HG03135 (cell line): ENCODE measurements around the gene VRK1.

Experiments
- ATAC-seq: cut with Tn5 transposase; IDR thresholded peaks from one replicate; pipeline ENCODE4 v1.9.1; 2021; ENCODE audit warnings: mild to moderate bottlenecking, moderate library complexity; ENCODE audit not compliant: unreplicated experiment

The VRK1 gene

DNA sequence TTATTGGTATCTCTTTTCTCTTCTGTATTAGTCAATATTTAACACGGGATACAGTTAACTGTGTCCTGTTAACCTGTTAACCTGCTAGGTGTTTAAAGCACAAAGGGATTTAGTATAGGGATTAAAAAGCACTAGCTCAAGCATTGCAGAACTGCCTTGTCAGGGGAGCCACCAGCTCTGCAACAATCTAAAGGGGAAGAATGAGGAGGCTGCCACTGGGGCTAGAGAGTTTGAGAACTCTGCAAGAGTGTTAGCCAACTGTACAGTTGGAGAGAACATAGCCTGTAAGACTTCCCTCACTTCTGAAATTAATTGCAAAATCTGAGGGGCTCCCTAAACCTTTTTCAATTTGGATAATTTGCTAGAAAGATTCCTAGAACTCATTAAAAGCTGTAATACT lies 6.5 kb upstream of the VRK1 start:
- ATAC-seq, result no peak

DNA sequence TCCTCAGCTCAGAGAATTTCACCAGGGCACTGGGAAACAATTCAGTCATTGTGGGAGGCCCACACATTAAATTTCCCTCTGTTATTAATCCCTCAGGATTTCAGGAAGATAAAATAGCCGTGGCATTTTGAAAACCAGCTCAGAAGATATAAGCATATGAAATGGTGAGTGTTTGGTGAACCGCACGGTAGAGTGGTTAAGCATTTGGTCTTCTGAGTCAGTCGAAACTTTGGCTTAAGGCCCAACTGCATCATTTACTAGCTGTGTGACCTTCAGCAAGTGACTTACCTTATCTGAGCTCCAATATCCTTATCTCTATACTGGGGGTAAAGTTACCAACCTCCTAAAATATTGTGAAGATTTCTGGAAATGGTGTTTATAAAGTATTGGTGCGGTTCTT lies 5.2 kb upstream of the VRK1 start:
- no peak for ATAC-seq

DNA sequence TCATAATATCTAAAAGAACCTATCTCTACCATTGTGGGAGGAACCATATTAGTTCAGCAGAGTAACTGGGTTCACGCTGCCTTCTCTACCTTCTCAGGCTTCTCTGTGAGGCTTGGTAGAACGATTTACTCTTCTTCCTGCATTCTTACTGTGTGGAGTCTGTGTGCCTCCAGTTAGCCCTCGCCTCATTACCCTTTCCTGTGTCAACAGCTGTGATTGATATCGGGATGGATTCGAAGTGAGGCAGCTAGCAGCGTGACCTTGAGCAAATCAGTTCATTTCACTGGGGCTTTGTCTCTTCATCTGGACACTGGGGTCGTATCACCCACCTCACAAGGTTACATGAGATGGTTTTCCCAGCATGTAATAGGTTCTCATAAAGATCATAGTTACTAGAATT lies 4.6 kb upstream of the VRK1 start:
- no peak for ATAC-seq

- no peak for ATAC-seq
Observed at GRCh38 chr14:96793547-96793946, 3.6 kb upstream of the VRK1 start.

DNA sequence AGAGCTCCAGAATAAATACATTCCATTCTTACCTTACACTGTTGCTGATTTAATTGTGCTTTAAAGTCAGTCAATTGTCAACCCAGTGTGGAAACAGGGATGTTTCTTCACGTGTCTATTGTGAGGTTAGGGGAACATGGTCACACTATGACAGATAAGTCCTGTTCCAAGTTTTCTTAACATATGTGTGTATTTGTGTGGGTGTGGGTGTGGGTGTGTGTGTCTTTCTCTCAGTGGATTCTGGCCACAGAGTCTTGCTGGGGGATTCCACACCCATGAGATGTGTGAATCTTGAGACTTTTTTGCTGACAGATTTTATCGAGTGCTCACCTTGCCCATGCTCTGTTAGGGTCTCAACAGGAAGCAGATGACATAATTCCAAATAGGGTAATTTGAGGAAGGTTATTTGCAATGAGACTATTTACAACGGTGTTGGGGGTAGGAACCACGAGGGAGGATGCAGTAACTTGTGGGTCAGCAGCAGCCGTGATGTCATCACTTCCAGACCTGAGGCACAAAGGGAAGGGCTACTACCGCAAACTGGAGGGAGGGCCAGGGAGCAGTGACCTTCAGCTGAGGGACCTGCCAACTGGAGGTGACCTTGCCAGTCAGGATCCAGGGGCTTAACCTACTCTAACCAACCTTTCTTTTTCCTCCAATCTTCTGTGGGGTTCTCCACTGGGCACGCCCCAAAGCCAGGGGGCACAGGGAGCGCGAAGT lies 1.9 kb upstream of the VRK1 start:
- no peak for ATAC-seq

- ATAC-seq, result peak; percentile 44
Observed at GRCh38 chr14:96797582-96798349, 584 bp downstream of the VRK1 start.

DNA sequence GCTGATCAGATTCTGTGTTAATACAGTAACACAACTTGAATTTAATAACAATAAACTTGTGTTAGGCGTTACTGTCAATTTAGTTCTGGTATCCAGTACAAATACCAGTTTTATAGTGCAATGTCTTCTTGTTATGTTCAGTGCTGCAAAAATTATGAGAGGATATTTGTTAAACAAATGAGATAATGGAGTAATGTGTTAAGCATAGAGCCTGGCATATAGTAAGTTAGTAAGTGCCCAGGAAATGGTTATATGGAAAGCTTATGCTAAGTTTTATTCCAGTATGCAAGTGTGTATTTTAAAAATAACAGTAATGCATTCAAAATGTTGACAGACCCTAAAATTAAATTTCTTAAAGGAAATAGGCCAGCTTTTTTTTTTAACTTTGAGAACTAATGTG lies 1.8 kb downstream of the VRK1 start:
- no peak for ATAC-seq

GRCh38 chr14:96799489-96800054 lies 2.4 kb downstream of the VRK1 start:
- ATAC-seq, result no peak

GRCh38 chr14:96801931-96802330 lies 4.7 kb downstream of the VRK1 start:
- ATAC-seq, result no peak

DNA sequence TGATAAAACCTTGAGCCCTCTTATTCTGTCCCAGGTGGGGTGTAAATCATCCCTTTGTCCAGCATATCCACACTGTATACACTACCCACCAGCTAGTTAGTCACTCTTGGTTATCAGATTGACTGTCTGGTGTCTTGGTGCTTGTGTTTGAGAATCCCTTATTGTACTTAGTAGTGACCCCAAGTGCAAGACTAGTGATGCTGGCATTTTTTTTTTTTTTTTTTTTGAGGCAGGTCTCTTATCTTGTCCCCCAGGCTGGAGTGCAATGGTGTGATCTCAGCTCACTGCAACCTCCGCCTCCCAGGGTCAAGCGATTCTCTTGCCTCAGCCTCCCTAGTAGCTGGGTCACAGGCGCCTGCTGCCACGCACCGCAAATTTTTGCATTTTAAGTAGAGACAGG lies 5.8 kb downstream of the VRK1 start:
- no peak for ATAC-seq

DNA sequence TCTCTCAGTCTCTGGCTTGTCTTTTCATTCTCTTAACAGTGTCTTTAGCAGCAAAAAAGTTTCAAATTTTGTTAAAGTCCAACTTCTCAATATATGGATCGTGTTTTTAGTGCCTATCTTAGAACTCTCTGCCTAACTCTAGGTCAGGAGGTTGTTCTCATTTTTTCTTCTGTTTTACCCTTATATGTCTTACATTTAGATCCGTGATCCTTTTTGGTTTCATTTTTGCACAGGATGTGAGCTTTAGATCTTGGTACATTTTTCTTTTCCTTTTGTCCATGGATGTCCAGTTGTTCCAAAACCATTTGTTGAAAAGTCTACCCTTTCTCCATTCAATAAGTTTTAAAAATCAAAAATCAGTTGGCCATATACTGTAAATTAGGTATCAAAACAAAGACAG lies 6.8 kb downstream of the VRK1 start:
- ATAC-seq, result no peak

DNA sequence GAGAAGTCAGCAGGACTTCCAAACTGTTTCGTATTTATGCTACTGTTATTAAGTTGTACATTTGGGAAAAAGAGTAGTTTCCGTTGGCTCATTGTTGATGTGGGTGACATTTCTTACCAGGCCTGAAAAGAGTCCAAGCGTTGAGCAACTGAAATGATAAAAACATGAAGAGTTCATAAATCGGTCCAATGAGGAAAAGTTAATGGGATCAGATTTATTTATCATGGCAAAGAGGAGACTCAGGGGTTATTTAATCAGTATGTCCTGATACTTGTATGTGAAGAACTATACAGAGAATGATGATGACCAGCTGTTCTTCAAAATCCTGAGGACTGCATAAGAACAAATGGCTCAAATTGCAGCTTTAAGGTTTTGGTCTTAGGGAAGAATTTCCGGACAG lies 7.7 kb downstream of the VRK1 start:
- ATAC-seq, result no peak

- no peak for ATAC-seq
Observed at GRCh38 chr14:96805956-96806355, 8.8 kb downstream of the VRK1 start.

GRCh38 chr14:96806836-96807235 lies 9.7 kb downstream of the VRK1 start:
- ATAC-seq, result no peak

DNA sequence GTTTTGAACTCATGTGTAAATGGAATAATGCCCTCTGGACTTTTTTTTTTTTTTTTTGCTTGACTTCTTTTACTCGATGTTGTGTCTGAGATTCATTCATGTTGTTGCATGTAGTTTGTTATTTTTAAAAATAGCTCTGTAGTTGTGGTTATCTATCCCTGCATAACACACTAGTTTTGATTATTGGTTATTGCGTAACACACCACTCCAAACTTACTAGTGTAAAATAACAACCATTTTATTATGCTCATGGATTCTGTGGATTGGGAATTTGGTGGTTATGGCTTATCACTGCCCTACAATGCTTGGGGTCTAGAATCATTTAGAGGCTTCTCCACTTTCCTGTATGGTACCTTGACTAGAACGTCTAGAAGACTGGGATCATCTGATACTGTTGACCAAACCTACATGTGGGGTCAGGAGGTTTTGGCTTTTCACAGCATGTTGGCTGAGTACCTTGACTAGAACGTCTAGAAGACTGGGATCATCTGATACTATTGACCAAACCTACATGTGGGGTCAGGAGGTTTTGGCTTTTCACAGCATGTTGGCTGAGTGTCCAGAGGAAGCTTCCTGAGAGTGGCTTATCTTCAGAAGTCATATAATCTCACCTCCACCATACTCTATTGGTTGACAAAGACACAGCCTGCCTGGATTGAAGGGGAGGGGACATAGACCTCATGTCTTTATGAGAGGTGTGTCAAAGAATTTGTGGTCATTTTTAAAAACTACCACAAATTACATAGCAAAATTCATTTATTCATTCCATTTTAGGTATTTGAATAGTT lies 11.6 kb downstream of the VRK1 start:
- ATAC-seq, result no peak

GRCh38 chr14:96811265-96811664 lies 14.1 kb downstream of the VRK1 start:
- ATAC-seq, result no peak

DNA sequence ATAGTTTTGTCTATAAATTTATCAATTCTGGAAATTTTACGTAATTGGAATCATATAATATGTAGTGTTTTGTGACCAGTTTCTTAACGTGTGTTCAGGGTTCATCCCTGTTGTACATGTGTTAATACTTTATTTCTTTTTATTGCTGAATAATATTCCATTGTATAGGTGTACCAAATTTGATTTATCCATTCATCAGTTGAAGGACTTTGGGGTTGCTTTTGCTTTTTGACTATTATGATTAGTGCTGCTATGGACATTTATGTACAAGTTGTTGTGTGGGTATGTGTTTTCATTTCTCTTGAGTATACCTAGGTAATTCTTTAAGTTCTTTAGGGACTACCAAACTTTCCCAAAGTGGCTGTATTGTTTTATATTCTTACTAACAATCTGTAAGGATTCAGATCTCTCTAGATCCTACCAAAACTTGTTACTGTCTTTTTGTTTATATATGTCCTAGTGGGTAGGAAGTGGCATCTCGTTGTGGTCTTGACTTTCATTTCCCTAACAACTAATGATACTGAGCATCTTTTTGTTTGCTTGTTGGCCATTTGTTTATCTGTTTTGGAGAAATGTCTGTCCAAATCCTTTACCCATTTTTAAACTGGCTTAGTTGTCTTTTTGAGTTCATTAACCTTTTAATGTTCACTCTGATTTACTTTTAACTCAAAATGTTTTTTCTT lies 14.9 kb downstream of the VRK1 start:
- peak; percentile 84 for ATAC-seq

GRCh38 chr14:96816281-96816680 lies 19.1 kb downstream of the VRK1 start:
- ATAC-seq, result no peak

- ATAC-seq, result no peak
Observed at GRCh38 chr14:96817750-96818666, 20.8 kb downstream of the VRK1 start.

DNA sequence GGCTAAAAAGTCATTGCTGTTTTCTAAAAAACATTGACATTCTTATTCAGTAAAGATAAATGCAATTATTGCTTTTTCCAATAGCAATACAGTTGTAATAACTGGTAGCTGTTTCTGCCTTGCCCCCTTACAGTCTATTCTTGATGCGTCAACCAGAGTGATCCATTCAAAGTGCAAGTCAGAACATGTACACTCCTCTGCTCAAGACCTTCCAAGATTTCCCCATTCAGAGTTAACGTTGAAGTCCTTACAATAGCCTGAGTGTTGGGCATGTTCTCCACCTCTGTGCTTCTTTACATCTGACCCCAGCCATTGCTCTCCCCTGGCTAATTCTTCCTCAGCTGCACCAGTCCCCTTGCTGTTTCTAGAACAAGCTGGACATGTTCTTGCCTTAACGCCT lies 24.3 kb downstream of the VRK1 start:
- no peak for ATAC-seq
